Jurkat, Clone E6-1 (cell line): Measurements from ENCODE around the gene MYO1B.

Experiments
- DNase-seq: peaks from one replicate; pipeline ENCODE4 v3.0.0-alpha.2; 2011; ENCODE audit warnings: low read depth, low spot score
- H3K4me3 ChIP-seq: 2 replicates; pipeline ENCODE4 v1.5.1; 2011; ENCODE audit warnings: mild to moderate bottlenecking, low read length, control low read depth, moderate library complexity

Gene MYO1B

DNA sequence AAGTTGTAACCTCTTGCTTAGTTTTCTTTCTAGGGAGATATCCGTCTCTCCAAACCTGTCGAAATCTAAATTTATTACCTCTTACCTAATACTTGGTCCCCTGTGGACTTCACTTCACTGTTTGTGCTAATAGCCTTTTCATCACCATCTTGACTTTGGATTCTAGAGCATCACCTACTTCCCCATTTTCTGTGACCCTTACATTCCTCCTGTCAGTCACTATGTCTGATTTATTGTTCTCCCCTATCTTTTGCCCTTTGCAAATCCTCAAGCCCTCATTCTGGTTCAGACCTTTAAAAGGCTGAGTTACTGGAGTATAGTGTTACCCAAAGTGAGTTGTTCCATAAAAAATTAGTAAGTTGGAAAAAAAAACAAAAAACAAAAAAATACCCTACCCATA is 7.5 kb downstream of the MYO1B start:
- DNase-seq = no peak
- H3K4me3 ChIP-seq = no peak overlapping the region

DNA sequence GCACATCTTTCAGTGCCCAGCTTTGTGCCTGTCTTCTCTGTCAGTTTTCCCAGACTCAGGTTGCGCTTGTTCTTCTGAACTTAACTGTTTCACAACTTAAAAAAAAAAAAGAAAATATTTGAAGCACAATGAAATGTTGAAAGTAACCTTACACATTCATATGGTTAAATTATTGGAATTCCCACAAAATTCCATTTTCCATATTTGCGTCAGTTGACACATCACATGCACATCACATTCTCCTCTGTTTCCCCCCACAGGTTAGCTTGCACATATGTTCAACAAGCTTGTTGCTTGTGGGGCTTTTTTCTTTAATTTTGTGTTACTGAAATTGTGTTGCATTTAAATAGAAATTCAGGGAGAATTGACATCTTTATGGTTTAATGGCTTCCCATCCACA is 8.3 kb downstream of the MYO1B start:
- H3K4me3 ChIP-seq = no peak overlapping the region

DNA sequence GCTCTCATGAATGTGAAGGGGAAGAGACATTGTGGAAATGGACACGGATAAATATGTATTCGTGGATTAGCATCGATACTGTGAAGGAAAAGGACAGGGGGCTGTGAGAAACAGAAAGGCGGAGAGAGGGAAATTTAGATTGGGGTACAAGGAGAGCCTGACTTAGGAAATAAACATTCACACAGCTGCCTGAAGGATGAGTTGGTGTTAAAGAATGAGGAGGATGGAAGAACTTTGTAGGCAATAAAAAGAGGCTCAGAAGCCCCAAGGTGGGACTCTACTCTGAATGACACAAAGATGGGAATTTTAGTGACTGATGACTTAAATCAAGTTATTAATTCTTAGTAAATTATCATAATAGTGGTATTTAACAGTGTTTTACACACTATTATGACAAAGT is 10.1 kb downstream of the MYO1B start:
- no peak for DNase-seq
- no peak overlapping the region for H3K4me3 ChIP-seq

More for the DNA sequence above, 8.3 kb downstream of the MYO1B start:
- no peak for DNase-seq

DNA sequence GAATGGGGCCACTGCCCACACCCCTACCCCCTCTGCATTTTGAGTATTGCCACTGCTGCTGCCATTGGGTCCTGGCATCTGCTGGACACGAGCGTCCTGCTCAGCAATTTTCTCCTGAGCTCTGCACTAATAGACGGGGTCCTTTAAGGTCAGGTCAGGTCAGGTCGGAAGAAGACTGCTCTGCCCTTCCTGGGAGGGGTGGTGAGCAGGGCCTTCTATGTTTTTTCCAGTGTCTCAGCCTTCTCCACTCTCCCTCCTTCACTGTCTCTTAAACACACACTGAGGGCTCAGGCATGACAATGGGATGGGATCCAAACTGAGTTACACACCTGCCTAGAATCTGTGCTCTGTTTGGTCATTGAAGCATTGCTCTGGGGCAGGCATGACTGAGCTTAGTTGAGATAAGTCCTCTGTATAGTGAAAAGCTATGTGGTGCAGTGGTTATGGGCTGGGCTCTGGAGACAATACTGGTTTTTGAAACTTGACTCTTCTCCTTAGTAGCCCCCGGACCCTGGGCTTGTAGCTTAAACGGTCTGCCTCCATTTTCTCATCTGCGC is 10.6 kb downstream of the MYO1B start:
- no peak overlapping the region for H3K4me3 ChIP-seq
- DNase-seq = no peak

DNA sequence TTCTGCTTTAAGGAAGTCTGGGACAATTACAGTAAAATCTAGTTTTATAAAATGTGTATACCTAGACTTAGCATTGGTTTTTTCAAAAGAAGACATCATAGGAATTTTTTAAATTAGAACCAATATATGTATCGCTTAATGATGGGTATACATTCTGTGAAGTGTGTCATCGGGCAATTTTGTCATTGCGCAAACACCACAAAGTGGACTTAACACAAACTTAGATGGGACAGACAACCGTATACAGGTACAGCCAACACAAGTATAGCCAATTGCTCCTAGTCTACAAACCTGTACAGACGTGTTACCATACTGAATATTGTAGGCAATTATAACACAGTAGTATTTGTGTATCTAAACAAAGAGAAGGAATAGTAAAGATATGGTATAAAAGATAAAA is 12.7 kb downstream of the MYO1B start:
- DNase-seq = no peak

DNA sequence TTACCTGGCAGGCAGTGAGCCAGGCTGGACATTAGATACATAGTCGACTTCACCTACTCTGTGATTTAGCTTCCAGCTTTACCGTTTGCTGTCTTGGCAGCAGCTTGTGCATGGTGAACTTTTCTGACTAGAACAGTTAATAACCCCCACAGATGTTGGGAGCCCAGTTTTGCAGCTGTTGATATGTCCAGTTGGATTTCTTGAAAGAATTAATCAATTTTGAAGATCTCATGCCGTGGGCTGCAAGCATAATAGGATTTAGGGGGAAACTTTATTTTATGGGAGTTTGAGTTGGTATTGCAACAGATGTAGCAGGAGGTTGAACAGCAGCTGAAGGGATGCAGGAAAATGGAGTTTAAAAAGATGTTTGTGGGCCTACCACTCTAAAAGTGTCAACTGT is 13.8 kb downstream of the MYO1B start:
- no peak overlapping the region for H3K4me3 ChIP-seq
- no peak for DNase-seq

More for the DNA sequence above, 12.7 kb downstream of the MYO1B start:
- no peak overlapping the region for H3K4me3 ChIP-seq

DNA sequence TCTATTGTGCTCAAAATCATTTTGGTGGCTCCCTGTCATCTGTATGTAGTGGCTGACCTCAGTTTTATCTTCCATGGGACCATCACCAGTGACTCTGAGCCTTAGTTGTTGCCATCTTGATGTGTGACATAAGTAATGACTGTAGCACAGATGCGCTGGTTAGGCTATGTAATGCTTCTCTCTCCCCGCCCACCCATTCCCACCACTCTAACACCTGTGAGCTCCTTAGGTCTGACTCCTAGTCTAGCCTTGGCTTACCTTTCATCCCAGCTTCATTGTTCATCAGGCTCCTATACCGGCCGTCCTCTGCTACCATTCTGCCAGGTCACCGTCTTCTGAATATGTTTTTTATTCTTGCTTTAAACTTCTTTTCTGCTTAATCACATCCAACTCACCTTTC is 17.2 kb downstream of the MYO1B start:
- no peak overlapping the region for H3K4me3 ChIP-seq
- DNase-seq = no peak

DNA sequence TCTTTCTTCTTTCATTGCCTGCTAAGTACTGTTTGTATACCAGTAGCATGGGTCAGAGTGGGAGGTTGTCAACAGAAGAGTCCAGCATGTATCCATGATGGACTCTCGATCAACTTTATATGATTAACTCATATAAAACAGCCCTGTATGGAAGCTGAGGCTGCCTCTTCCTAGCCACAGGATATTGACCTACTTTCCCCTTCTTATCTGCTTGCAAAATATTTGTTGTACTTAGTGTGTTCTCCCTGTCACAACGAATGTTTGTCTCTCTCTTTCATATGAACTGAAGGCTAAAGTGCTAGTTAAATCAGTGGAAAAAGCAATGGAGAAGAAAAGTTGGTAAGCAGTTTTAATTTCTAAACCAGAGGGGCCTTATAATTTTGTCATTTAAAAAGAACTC is 17.8 kb downstream of the MYO1B start:
- H3K4me3 ChIP-seq = no peak overlapping the region
- DNase-seq = no peak

DNA sequence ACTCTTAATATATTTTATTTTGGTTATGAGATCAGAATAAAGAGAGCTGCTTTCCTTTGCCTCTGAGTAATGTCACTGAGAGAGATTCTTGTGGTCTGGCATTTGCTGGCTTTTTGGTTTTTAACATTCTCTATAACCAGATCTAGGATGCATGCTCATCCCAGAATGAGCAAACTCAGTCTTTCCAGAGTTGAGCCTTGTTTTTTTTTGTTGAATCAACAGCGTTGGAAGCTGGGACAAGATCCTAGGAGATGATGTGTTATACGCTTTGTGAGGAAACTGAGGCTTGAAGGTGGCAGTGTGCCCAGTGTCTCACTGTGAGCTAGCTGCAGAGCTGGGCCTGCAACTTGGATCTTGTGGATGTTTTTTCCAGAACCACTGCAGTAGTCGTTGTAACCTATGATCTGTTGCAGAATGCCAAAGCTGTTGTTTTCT is 19.5 kb downstream of the MYO1B start:
- DNase-seq = no peak
- H3K4me3 ChIP-seq = no peak overlapping the region

DNA sequence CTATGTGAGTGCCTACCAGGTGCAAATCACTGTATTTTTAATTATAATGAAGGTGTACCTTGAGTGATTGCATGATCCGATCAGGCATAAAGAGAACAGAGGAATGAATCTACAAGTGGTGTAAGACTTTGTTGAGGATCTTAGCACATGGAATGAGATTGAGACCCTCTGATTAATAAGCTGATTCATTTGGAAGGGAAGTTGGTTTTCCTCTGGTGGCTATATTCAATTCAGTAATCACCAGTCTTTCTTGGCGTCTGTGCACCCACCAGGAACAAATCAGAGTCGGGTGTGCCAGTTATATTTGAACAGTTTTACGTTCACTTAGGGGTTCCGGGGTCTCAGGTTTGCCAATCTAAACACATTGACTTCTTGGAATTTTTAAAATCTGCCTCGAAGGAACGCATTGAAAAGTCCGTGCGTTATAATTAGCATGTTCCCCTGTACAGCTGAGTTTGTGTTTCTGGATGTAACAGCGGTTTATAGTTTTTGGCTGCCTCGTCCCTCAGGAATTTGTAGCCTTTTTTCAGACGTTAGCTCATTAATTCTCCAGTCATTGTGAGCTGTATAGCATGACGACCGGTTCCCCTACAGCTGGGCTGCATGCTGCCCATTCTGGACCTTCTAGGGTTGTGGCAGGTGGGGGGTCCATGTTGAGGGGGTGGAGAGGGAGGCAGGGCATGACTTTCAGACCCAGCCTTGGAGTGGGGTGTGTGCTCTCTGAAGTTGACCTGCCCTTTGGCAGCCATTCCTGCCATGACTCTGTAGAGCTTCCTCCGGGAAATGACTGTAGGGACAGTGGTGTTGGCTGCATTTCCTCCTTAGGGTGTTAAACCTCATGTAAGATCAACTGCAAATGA is 20.3 kb downstream of the MYO1B start:
- no peak overlapping the region for H3K4me3 ChIP-seq
- DNase-seq = no peak

DNA sequence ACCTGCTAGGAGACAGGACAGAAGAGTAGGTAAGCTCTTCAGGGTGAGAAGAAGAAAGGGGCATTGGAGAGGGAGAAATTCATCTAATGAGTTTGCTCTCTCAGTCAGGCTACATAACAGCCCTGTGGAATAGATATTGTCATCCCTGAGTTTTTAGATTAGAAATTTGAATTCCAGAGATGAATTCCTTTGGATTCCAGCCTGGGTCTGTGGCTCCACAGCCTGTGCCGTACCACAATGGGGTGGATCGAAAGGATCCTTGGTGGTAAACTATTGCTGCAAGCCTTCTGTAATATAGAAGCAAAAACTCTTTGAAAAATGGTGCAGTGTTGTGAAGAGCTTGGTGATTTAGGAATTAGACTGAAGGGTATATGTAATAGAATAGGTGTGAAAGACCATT is 21.0 kb downstream of the MYO1B start:
- no peak for DNase-seq
- H3K4me3 ChIP-seq = no peak overlapping the region

DNA sequence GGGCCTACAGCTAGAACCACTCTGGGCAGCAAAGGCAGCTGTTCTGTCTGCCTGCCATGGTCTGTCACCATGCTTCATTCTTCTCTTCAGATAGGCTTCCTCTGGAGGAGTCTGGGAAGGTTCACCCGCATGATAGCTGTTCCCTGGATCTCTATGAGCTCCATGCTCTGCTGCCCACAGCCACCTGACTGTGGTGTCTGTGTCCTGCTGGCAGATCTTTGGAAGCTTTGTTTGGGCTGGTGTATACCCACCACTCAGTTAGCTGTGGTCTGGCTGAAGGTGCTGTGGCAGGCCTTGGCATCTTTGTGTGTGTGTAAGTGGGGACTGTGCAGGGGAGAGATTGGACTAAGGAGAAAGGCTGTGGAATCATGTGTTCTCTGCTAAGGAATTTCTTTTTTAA is 23.4 kb downstream of the MYO1B start:
- DNase-seq = no peak

DNA sequence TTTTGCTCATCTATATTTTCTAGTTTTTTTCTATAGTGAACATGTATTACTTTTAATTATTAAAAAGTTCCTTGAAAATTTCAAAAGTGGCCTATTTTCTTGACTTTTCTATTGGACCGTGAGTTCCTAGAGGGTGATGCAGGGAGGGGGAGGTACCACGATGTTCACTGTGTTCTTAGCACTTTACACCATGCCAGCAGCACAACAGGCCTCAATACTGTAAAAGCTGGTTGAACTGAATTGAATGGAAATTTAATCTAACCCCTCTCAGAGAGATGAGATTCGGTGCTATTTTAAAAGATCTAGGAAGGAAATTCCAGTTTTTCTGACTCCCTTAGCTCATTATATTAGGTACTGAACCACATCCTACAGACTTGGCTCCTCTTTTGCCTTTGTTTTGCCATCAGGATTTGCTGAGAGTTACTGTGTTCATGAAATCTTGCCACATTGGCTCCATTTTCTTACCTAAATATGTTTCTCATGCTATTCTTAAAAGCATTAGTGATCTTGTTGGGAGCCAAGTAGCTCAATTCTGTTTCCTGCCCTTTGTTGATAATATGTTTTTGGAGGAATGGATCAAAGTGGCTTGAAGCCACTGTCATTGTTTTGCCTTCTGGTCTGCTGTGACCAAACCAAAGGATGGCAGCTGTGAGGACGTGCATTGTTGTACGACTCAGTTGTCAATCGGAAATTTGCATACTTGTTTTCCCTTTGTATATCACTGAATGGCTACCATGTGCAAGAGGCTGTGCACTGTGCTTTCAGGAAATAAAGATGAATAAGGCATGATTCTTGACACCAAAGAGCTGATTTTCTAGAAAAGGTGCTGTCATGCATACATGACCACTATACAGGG is 25.3 kb downstream of the MYO1B start:
- DNase-seq = no peak
- H3K4me3 ChIP-seq = no peak overlapping the region

More for the DNA sequence above, 23.4 kb downstream of the MYO1B start:
- no peak overlapping the region for H3K4me3 ChIP-seq

DNA sequence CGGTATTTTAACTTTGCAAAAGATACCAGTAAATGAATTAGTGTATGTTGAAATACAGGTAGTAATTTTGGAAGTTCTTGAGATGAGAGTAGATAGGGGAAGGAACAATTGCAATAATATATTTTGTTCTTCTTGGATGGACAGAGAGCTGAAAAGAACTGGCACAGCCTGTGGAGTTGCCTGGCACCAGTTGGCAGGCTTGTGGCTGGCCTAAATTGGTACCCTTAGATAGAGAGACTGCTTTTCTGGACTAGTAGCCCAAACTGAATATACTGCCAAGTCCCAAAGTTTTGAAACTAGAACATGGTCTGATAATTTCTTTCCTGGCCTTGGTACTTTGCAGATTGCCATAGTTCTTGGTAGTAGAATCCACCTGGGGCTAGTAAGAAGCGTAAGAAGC is 26.9 kb downstream of the MYO1B start:
- no peak for DNase-seq
- H3K4me3 ChIP-seq = no peak overlapping the region

DNA sequence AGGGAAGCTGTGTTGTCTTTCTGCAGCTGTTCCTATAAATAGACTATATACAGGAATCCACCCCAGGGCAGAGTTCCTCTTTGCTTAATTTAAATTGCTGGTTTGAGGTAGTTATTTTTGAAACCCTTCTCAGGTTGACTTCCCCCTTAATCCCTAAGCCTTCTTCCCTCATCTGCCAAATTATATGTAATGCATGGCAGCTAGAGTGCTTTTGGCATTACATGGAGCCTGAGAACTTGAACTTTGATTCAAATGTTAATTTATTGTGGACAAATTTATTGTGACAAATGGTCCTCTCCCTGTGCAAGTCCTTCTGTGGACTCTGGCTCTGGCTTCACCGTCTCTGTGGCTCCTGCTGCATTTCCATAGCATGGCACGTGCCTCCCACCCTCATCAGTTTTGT is 29.2 kb downstream of the MYO1B start:
- no peak for DNase-seq
- no peak overlapping the region for H3K4me3 ChIP-seq

DNA sequence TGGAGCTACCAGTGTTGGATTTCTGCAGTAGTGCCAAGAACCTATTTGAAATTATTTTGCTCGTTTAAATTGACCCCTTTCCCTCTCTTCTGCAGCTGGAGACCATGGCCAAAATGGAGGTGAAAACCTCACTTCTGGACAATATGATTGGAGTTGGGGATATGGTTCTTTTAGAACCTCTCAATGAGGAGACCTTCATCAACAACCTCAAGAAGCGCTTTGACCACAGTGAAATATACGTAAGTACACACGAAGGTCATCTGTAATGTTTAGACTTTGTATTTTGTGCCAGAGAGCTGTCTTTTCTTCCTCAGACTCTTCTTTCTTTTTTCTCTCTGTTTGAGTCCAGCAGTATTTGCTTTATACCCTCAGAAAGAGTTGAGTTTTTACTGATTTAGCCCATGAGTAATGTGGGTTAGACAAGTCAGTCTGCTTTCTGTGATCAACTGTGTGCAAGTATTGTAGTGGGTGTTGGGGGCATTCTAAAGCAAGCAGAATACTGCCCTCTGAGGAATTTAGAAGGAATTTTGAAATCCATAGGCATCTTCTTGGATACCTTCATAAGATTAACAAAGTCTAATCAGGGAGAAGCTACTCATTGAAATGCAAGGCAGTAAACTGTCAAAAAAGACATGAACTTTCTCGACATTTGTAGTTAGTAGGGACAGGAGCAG is 31.7 kb downstream of the MYO1B start:
- H3K4me3 ChIP-seq = no peak overlapping the region
- DNase-seq = no peak

DNA sequence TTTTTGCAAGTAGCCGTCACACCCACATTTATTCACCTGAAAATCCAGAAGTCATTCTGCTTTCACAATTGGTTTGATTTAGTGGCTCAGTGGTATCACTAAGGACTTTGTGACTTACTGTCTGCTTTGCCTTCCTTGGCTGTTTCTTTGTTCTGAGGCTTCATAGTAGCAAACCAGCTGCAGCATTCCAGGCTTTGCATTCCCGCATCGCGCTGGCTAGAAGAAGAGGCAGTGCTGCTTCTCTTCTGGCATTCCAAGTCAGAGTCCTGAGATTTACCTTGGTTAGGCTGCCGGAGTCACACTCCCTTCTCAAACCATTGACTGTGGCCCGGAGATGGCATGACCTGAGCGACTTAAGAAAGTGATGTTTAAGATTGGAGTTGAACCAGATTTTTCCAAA is 35.1 kb downstream of the MYO1B start:
- H3K4me3 ChIP-seq = no peak overlapping the region
- DNase-seq = no peak

DNA sequence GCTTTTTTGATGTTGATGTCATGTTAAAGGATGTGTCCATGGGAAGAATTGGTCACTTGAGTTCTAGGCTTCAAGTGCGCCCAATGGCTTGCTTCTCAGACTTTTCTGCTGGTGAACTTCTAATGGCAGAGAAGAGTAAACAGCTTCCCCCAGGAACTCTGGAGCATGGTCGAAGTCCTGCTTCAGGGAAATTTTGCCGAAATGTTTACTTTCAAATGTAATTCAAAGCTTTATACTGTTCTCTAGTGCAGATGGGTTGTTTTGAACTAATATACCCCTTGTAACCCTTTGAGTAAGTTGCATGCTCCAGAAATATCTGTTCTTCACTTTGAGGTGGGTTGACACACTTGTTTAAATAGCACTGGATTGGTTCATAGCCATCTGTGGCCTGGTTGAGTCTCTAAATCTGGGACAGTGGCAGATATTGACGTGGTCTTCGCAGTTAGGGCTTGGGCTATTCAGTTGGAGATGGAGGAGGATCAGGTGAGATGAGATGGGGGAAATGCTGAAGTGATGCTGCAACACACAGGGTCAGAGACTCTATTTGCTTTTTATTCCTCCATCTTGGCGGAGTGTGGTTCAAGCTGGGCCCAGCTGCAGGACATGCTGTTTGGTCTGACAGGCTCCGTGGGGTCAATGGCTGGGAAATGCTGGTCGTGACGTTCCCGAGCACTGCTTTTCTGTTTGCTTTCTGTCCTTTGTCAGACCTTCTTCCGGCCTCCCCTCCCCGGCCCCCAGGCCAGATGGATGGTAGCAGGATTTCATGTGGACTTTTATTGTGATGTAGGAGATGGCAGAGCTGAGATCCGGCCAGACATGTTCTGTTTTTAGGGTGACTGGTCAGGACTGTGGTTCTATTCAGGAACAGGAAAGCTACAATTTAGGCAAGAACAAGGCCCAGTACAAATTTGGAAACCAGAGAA is 35.9 kb downstream of the MYO1B start:
- no peak for DNase-seq
- H3K4me3 ChIP-seq = no peak overlapping the region

DNA sequence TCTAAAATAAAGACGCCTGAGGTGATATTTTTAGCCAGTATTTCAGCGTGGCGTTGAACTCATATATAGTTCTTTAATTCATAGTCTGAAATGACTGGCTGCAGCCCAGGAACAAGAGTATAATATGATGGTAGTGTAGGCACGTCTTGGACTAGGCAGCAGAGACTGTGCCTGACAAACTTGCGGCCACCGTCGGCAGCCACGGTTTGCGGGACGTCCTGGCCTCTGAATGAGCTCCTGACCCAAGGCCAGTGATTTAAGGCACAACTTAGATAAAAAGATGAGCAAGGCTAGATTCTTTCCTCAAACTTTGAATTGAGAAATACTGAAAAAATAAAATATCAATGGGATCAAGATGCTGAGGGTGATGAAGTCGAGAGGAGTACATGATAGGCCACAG is 40.0 kb downstream of the MYO1B start:
- no peak for DNase-seq
- no peak overlapping the region for H3K4me3 ChIP-seq
